ENCODE measurements around the gene CELF5.
"Not testable (repeated sequence)": the region's sequence is repeated elsewhere in the genome, so short reads cannot be mapped to it uniquely, and the experiment has no call there.

CELF5 gene

DNA sequence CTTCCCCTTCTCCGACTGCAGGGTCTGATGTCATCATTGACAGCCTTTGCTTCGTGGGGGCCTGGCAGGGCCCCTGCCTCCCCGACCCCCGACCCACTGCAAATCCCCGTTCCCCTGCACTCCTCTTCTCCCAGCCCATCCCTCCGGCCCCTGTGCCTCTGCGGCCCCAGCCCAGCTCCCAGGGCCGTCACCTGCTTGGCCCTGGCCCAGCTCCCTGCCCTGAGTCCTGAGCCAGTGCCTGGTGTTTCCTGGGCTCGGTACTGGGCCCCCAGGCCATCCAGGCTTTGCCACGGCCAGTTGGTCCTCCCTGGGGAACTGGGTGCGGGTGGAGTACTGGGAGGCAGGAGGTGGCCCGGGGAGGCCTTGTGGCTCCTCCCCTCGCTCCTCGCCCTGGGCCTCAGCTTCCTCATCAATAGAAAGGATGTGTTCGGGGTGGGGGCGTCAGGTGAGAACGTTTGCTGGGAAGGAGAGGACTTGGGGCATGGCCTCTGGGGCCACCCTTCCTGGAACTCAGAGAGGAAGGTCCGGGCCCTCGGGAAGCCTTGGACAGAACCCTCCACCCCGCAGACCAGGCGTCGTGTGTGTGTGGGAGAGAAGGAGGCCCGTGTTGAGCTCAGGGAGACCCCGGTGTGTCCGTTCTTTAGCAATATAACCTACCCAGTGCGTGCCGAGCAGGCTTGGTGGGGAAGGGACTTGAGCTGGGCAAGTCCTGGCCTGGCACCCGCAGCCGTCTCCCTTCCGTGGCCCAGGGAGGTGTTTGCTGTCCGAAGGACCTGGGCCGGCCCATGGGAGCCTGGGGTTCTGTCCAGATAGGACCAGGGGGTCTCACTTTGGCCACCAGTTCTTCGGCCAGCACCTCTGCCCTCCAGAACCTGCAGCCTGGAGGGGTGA is 15.9 kb upstream of the CELF5 start:
- DNase-seq: no peak

DNA sequence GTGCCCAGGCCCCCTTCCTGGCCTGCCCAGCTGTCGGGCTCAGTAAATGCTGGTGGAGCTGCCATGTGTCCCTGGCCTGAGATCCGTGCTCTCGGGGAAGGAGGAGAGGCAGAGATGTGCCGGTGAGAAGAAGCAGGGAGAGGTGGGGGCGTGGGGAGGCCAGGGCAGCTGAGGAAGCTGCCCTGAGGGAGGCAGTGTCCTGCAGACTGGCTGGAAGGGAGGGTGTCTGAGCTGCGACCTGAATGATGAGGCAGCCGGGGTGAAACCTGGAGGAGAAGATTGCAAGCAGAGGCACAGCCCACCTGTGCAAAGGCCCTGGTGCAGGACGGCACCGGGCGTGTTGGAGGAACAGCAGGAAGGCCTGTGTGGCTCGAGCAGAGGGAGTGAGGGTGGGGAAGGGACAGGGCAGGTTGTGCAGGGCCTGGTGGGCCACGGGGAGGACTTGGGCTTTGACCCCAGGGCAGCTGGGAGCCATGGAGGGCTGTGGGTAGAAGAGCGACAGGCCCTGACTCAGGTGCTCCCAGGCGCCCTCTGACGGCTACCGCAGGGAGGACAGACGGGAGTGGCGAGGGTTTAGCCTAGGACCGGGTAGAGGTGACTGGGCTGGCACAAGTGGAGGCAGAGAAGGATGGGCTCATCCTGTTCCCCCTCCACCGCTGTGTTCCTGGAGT is 14.0 kb upstream of the CELF5 start:
- no peak for DNase-seq

DNA sequence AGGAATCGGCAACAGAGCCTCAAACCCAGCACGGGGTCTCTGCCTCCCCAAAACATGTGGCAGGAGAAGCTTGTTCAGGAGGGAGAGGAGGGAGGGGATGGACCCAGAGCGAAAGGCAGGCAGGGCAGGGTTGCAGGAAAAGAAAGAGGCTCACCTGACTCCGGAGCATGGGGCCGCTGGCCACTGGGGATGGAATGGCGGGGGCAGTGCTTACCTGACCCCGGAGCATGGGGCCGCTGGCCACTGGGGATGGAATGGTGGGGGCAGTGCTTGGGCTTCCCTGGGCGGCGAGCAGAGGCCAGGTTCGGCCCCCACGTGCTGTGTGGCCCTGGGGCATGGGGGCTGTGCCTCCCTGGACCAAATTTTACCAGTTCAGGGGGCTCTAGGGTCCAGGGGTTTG is 13.3 kb upstream of the CELF5 start:
- DNase-seq: no peak

DNA sequence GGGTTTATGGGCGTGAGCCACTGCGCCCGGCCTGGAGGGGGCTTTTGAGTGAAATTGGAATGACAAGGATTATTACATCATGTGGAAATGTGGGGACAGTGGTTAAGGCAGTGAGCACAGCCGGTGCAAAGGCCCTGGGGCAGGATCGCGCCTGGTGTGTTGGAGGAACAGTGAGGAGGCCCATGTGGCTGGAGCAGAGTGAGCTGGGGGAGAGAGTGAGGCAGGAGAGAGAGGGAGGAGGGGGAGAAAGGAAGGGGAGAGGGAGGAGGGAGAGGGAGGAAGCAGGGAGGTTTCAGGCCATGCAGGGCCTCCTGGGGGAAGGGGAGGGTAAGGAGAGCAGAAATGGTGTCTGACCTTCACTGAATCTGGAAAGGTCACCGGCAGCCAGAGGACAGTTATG is 11.3 kb upstream of the CELF5 start:
- no peak for DNase-seq

DNA sequence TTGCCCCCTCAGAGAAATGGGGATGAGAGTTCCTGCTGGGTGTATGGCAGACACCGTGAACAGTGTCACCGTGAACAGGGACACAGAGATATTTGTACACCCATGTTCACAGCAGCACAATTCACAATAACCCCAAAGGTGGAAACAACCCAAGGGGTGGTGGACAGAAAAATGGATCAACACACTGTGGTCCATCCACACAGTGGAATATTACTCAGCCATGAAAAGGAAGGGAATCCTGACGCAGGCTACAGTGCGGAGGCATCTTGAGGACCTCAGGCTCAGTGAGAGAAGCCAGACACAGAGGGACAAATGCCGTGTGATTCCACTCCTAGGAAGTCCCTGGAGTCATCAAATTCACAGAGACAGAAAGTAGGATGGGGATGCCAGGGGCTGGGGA is 7.6 kb upstream of the CELF5 start:
- DNase-seq: no peak

DNA sequence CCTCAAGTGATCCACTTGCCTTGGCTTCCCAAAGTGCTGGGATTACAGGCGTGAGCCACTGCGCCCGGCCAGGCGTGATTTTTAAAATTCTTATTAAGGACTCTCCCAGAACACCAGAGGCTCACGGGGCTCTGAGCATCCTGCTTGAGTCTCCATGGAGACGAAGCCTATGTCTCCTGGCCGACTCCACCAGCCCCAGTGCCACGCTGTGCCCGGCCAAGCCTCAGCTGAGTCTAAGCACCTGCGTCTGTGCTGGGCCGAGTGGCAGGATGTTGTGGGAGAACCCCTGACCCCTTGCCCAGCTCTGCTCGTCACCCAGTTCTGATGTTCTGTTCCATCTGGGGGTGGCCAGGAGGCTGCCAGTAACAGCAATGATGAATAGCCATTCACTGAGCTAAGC is 3.9 kb upstream of the CELF5 start:
- no peak for DNase-seq

DNA sequence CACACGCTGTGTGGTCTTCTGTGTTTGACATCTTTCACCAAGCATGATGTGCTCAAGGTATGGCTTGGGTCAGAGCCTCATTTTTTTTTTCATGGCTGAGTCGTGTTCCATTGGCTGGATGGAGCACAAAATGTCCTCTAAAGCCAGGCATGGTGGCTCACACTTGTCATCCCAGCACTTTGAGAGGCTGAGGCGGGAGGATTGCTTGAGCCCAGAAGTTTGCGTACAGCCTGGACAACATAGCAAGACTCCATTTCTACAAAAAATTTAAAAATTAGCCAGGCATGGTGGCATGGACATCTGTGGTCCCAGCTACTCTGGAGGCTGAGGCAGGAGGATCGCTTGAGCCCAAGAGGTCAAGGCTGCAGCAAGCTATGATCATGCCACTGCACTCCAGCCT is 2.9 kb upstream of the CELF5 start:
- not testable (repeated sequence) for DNase-seq

DNA sequence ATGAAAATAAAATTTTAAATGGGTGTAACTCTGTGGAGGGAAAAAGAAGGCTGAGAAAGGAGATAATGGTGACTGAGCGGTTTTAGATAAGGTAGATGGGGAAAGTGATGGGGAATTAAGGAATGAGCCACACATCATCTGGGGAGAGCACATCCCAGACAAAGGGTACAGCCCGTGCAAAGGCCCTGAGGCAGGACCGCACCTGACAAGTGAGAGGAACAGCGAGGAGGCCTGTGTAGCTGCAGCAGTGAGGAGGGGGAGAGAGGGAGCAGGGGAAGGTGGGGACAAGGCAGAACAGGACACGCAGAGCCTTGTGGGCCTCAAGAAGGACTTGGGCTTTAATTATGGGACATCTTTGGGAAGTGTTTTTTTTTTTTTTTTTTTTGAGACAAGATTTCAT is 1.8 kb upstream of the CELF5 start:
- DNase-seq: no peak

DNA sequence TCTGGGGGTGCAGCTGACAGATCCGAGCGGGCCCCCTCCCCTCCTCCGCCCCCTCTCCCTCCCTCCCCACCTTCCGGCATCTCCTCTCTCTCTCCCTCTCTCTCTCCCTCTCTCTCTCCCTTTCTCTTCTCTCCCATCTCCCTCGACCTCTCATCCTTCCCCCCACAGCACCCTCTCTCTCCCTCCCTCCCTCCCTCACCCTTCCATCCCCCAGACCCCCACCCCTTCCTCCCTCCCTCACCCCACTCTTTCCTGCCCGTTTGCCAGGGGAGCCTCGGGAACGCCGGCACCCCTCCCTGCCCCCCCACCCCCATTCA is 666 bp downstream of the CELF5 start:
- no peak for DNase-seq

DNA sequence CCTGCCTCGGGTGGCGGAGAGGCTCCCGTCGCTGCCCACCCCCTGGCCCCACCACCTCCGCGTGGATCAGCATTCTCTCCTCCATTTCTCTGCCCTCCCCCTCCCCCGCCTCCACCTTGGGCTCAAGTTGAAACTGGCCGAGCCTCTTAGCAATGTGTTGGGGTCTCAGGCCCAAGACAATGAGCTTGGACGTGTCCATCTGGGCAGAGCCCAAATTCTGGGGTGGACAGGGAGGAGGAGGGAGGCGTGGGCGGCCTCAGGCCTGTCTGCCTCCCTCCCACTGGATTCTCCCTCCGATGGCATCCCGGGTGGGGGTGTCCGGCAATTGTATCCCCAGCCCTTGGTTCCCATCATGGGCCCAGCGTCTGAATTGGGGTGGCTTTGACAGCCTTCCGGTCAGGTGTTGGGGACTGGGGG is 1.2 kb downstream of the CELF5 start:
- no peak for DNase-seq

DNA sequence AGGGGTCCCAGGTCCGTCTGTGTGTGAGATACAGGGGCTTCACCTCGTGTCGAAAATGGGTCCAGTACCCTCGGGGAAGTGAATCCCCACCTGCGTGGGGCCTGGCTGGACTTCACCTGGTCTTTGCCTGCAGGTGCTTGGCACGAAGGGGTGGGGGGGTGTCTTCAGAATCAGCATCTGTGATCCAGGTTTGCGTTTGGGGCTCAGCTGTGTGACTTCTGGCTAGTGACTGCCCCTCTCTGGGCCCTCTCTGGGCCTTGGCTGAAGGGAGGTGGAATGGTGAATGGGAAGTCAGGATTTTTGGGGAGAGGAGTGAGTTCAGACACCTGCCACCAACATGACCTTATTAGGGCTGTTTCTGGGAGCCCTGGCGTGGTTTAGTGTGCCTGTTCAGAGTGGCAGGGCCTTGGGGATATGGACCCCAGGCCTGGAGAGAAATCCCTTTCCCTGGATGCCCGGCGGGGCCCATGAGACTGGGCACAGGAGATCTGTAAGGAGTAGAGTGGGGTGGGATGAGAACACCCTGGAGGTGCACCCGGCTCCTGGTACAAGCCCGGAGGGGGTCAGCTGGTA is 2.7 kb downstream of the CELF5 start:
- no peak for DNase-seq

DNA sequence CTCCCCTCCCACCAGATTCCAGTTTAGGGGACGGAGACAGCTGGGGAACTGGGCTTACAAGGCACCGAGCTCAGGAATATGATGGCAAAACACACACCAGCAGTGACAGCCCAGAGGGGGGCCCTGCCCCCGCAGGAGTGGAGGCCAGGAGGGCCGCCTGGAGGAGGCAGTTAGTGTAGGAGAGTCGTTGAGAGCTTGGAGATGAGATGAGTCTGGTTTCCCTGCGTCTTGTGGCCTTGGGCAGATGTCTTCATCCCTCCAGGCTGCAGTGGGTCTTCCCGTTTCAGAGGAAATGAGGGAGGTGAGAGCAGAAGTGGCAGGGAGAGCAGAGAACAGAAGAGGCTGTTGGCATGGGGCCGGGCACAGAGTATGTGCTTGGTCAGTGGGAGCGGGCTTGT is 4.9 kb downstream of the CELF5 start:
- no peak for DNase-seq

DNA sequence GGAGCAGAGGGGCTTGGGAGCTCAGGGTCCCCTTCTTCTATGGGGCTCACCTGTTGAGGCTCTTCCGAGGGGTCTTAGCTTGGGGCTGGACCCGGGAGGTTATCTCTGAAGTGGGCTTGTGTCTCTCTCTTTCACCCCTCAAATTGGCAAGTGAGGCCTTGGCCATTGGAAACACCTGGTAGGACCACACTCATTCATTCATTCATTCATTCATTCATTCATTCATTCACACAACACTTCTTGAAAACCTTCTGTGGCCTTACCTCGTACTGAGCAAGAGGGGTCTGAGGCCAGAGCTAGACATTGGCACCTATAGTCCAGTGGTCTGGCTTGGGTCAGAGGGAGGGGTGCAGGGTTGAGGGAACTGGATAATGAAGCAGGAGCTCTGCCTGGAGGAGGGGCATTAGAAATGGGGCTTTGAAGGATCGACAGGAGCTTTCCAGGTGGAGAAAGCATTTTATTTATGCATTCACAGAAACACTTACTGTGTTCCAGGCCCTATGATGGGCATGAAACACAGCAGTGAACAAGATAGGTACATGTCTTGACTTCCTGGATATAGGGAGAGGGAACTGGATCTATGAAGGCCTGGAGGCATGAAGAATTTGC is 5.5 kb downstream of the CELF5 start:
- DNase-seq: no peak

DNA sequence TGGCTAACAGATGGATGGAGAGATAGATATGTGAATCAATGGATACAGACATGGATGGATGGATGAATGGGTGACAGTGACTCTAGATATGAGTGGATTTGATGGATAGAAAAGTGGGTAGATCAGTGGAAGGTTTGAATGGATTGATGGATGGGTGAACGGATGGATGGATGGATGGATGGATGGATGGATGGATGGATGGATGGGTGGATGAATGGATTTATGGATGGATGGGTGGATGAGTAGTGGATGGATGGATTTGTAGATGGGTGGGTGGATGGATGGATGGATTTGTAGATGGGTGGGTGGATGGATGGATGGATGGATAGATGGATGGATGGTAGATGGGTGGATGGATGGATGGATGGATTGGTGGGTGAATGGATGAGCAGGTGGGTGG is 6.8 kb downstream of the CELF5 start:
- DNase-seq: no peak

DNA sequence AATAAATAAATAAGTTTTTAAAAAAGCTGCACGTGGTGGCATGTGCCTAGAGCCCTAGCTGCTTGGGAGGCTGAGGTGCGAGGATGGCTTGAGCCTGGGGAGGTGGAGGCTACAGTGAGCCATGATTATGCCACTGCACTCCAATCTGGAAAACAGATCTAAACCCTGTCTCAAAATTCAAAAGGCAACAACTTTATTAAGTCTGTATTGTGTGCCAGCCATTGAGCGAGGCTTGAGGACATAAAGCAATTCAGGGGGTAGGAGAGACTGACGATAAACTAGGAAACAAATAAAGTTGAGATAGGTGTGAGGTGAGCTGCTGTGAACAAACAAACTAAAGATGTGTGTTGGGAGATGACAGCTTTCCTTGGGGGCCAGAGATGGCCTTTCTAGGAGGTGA is 8.7 kb downstream of the CELF5 start:
- DNase-seq: no peak

DNA sequence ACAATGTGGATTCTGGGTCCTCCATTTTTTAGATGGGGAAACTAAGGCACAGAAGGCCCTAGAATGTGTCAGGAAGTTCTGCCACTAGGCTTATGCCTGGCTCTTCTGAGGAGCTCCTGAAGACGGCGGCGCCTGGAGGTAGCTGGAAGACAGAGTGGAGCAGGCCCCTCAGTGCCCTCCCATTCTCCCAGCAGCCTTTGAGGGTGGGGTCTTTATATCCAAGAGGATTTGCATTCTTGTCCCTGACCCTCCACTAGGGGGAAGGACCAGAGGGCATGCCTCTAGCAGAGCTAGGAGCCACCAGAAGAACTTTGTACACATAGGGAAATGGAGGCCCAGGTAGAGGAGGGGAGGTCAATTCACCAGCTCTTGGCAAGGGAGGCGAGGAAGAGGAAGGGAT is 9.4 kb downstream of the CELF5 start:
- DNase-seq: no peak

DNA sequence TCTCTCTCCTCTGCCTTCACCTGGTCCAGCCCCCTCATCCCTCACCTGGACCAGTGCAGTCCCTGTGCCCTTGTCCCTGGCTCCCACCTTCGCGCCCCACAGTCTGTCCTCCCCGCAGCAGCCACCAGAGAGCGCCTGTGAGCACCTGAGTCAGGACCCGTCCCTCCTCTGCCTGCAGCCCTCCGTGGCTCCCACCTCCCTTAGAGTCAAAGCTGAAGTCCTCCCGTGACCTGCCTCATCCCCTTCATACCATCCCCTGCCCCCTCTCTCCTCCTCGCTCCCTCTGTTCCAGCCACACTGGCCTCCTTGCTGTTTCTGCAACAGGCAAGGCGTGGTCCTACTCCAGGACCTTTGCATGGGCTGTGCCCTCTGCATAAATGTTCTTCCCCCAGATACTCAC is 10.3 kb downstream of the CELF5 start:
- no peak for DNase-seq

DNA sequence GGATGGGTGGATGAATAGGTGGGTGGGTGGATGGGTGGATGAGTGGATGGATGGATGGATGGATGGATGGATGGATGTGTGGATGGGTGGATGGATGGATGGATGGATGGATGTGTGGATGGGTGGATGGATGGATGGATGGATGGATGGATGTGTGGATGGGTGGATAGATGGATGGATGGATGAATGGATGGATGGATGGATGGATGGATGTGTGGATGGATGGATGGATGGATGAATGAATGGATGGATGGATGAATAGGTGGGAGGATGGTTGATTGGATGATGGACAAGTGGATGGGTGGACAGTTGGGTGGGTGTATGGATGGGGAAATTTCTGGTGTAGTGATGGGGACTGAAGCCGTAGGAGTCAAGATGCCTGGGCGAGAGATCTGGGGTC is 11.1 kb downstream of the CELF5 start:
- not testable (repeated sequence) for DNase-seq

DNA sequence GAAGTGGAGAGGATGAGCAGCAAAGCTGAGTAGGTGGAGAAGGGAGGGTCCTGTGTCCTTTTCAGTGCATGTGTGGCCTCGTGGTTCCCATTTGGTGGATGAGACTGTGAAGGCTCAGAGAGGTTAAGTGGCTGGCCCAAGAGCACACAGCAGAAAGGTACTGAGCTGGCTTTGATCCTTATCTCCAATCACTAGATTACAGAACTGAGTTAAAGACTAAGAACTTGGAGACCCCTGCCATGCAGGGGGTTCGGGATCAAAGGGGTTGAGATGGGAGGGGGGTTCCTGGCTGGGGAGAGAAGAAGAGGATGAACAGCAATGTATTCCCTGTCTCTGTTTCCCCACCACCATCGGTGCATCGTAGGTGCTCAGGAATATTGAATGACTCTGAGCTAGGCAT is 11.8 kb downstream of the CELF5 start:
- DNase-seq: no peak

DNA sequence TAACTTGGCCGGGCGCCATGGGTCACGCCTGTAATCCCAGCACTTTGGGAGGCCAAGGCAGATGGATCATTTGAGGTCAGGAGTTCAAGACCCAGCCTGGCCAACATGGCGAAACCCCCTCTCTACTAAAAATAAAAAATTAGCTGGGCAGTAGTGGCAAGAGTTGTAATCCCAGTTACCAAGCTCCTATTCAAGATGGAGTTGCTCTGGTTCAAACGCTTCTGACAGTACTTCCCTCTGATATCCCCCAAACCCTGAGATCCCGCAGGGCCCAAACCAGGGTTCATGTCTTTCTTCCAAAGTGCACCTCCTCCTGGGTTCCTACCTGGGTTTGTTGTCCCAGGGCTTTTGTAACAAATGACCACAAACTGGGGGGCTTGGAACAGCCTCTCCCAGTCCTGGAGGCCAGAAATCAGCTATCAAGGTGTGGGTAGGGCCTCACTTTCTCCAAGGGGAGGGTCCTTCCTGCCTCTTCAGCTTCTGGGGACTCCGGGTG is 13.7 kb downstream of the CELF5 start:
- no peak for DNase-seq

DNA sequence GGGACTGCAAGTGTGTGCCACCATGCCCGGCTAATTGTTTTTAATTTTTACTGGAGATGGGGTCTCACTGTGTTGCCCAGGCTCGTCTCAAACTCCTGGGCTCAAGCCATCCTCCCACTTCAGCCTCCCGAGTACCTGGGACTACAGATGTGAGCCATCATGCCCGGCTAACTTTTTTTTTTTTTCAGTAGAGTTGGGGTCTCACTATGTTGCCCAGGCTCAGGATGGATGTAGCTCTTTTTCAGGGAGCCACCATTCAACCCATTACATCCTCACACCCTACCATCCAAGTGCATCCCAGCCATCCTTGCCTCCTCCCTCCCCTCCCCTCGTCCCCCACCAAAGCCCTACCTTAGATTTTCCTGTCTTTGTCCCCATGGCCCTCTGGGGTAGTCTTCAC is 14.9 kb downstream of the CELF5 start:
- DNase-seq: no peak

DNA sequence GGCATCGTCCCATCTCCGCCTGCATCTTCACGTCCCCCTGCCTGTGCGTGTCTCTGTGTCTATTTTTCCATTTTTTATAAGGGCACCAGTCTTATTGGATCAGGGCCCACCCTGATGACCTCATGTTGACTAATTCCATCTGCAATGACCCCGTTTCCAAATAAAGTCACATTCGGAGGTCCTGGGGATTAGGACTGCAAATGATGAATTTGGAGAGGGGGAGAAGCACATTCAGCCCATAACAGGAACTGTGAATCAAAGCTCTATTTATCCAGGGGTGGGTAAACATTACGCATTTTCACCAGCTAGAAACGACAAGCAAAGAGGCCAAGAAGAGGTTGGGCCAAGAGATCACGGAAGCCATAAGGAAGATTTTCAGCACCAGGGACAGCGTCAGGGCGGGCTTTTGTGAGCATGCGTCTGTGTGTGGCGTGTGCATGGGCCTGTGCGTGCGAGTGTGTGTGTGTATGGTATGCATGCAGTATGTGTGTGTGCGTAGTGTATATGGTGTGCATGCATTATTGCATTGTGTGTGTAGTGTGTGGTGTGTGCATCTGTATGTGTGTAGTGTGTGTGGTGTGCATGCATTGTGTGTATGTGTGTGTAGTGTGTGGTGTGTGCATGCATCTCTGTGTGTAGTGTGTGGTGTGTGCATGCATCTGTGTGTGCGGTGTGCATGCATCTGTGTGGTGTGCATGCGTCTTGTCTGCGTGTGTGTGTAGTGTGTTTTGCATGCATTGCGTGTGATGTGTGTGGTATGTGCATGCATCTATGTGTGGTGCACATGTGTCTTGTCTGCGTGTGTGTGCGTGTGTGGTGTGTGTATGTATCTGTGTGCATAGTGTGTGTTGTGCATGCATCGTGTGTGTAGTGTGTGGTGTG is 19.6 kb downstream of the CELF5 start:
- no peak for DNase-seq

DNA sequence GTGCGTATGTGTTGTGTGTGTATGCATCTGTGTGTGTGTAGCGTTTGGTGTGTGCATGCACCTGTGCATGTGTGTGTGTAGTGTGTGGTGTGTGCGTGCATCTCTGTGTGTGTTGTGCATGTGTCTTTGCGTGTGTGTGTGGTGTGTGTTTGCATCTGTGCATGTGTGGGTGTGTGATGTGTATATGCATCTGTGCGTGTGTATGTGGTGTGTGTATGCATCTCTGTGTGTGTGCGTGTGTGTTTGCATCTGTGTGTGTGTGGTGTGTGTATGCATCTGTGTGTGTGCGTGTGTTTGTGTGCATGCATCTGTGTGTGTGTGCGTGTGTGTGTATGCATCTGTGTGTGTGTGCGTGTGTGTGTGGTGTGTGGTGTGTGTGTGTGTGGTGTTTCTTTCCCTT is 20.6 kb downstream of the CELF5 start:
- DNase-seq: no peak
